Measurements from ENCODE around the gene BBS5.

GRCh38 chr2:169446452-169446851 is 32.8 kb upstream of the BBS5 start:
- TF ChIP-seq EZH2phosphoT487 (IDR thresholded peaks at IDR 0.05; ENCODE audit: insufficient read depth, low read depth) (no peak), EZH2 (IDR thresholded peaks at IDR 0.05; ENCODE audit: insufficient read depth, poor library complexity, severe bottlenecking) (no peak)

Data from GM23248 (cell line).